ENCODE results near the gene LBR. TPM values are rescaled to one million over a fixed set of nuclear protein-coding genes. Genes with fewer than 3 reads are reported as not detected.

The LBR gene
- total RNA-seq, 1 experiment from 2014 or later = 86.0 TPM

DNA sequence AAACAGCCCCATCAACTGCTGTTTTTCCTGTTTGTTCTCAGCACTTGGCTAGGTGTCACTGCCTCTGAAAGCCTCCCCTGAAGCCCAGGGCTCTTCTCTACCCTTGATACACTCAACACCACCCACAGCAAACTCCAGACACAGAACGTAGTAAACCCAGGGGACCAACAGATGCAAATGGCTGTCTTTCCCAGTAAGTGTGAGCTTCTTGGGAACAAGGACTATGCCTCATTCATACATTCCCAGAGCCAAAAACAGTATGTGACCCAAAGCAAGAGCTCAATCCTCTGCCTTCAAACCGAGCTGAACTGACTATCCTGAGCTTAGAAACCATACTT is 4.4 kb downstream of the LBR start:
- ChIA-PET POLR2A (no interaction called here), CTCF (no interaction called here)
- peaks cover 13% of the 10 kb centered on the region for H3K36me3 Mint-ChIP-seq
- peaks cover 9% of the 10 kb centered on the region for H3K27me3 Mint-ChIP-seq (ENCODE audit: low read depth)
- no peak overlapping the region for H3K4me3 Mint-ChIP-seq
- ATAC-seq (no peak), DNase-seq (ENCODE audit: low spot score) (no peak)
- H3K27ac Mint-ChIP-seq = peak overlapping the region; percentile 6; the same call in 1 of the 2 replicates
- H3K9me3 Mint-ChIP-seq = no peaks in the 10 kb centered on the region
- TF ChIP-seq SMAD4 (CRISPR knock-in tag; IDR thresholded peaks at IDR 0.05) (no peak), NFE2L1 (CRISPR knock-in tag; IDR thresholded peaks at IDR 0.05) (no peak), HMGA2 (CRISPR knock-in tag; IDR thresholded peaks at IDR 0.05) (no peak), KAT7 (CRISPR knock-in tag; IDR thresholded peaks at IDR 0.05; ENCODE audit: borderline replicate concordance) (no peak), ELF4 (CRISPR knock-in tag; IDR thresholded peaks at IDR 0.05; ENCODE audit: low read depth) (no peak), CTCF (IDR thresholded peaks at IDR 0.05) (no peak), ZNF671 (CRISPR knock-in tag; IDR thresholded peaks at IDR 0.05) (no peak), SMAD3 (CRISPR knock-in tag; IDR thresholded peaks at IDR 0.05; ENCODE audit: borderline replicate concordance) (no peak), SP1 (CRISPR knock-in tag; conservative IDR thresholded peaks at IDR 0.05) (no peak), NR1H2 (CRISPR knock-in tag; IDR thresholded peaks at IDR 0.05) (no peak), RELA (CRISPR knock-in tag; IDR thresholded peaks at IDR 0.05; ENCODE audit: borderline replicate concordance) (no peak)
- TF ChIP-seq, protein P1, sequence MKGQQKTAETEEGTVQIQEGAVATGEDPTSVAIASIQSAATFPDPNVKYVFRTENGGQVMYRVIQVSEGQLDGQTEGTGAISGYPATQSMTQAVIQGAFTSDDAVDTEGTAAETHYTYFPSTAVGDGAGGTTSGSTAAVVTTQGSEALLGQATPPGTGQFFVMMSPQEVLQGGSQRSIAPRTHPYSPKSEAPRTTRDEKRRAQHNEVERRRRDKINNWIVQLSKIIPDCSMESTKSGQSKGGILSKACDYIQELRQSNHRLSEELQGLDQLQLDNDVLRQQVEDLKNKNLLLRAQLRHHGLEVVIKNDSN (CRISPR knock-in tag; IDR thresholded peaks at IDR 0.05) = no peak
- TF ChIP-seq, protein P2, sequence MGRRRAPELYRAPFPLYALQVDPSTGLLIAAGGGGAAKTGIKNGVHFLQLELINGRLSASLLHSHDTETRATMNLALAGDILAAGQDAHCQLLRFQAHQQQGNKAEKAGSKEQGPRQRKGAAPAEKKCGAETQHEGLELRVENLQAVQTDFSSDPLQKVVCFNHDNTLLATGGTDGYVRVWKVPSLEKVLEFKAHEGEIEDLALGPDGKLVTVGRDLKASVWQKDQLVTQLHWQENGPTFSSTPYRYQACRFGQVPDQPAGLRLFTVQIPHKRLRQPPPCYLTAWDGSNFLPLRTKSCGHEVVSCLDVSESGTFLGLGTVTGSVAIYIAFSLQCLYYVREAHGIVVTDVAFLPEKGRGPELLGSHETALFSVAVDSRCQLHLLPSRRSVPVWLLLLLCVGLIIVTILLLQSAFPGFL (CRISPR knock-in tag; IDR thresholded peaks at IDR 0.05; ENCODE audit: borderline replicate concordance) = no peak
- TF ChIP-seq, protein P3, sequence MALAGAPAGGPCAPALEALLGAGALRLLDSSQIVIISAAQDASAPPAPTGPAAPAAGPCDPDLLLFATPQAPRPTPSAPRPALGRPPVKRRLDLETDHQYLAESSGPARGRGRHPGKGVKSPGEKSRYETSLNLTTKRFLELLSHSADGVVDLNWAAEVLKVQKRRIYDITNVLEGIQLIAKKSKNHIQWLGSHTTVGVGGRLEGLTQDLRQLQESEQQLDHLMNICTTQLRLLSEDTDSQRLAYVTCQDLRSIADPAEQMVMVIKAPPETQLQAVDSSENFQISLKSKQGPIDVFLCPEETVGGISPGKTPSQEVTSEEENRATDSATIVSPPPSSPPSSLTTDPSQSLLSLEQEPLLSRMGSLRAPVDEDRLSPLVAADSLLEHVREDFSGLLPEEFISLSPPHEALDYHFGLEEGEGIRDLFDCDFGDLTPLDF (CRISPR knock-in tag; IDR thresholded peaks at IDR 0.05) = no peak
- TF ChIP-seq, protein P4, sequence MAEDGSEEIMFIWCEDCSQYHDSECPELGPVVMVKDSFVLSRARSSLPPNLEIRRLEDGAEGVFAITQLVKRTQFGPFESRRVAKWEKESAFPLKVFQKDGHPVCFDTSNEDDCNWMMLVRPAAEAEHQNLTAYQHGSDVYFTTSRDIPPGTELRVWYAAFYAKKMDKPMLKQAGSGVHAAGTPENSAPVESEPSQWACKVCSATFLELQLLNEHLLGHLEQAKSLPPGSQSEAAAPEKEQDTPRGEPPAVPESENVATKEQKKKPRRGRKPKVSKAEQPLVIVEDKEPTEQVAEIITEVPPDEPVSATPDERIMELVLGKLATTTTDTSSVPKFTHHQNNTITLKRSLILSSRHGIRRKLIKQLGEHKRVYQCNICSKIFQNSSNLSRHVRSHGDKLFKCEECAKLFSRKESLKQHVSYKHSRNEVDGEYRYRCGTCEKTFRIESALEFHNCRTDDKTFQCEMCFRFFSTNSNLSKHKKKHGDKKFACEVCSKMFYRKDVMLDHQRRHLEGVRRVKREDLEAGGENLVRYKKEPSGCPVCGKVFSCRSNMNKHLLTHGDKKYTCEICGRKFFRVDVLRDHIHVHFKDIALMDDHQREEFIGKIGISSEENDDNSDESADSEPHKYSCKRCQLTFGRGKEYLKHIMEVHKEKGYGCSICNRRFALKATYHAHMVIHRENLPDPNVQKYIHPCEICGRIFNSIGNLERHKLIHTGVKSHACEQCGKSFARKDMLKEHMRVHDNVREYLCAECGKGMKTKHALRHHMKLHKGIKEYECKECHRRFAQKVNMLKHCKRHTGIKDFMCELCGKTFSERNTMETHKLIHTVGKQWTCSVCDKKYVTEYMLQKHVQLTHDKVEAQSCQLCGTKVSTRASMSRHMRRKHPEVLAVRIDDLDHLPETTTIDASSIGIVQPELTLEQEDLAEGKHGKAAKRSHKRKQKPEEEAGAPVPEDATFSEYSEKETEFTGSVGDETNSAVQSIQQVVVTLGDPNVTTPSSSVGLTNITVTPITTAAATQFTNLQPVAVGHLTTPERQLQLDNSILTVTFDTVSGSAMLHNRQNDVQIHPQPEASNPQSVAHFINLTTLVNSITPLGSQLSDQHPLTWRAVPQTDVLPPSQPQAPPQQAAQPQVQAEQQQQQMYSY (CRISPR knock-in tag; IDR thresholded peaks at IDR 0.05) = no peak
- TF ChIP-seq, protein P5, sequence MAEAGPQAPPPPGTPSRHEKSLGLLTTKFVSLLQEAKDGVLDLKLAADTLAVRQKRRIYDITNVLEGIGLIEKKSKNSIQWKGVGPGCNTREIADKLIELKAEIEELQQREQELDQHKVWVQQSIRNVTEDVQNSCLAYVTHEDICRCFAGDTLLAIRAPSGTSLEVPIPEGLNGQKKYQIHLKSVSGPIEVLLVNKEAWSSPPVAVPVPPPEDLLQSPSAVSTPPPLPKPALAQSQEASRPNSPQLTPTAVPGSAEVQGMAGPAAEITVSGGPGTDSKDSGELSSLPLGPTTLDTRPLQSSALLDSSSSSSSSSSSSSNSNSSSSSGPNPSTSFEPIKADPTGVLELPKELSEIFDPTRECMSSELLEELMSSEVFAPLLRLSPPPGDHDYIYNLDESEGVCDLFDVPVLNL (CRISPR knock-in tag; IDR thresholded peaks at IDR 0.05; ENCODE audit: borderline replicate concordance, low read depth) = no peak
- TF ChIP-seq, protein P6, sequence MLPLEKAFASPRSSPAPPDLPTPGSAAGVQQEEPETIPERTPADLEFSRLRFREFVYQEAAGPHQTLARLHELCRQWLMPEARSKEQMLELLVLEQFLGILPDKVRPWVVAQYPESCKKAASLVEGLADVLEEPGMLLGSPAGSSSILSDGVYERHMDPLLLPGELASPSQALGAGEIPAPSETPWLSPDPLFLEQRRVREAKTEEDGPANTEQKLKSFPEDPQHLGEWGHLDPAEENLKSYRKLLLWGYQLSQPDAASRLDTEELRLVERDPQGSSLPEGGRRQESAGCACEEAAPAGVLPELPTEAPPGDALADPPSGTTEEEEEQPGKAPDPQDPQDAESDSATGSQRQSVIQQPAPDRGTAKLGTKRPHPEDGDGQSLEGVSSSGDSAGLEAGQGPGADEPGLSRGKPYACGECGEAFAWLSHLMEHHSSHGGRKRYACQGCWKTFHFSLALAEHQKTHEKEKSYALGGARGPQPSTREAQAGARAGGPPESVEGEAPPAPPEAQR (CRISPR knock-in tag; IDR thresholded peaks at IDR 0.05) = no peak
- H3K4me1 Mint-ChIP-seq = peaks cover 43% of the 10 kb centered on the region

All from WTC11 (cell line).